HL-60 (cell line): ENCODE measurements around the gene ARFGAP1.

Experiments
- DNase-seq, 2 experiments: peaks; one replicate each; pipeline ENCODE4 v3.0.0-alpha.2; 2010 to 2020; ENCODE audit warnings: low read depth in 1 of 2, low spot score in 1 of 2
- H3K27ac ChIP-seq: fragments of 250-450 bp; sonication (Bioruptor Pico); replicated peaks from 2 replicates; pipeline ENCODE4 v1.5.1; 2020; ENCODE audit warnings: mild to moderate bottlenecking, moderate library complexity
- H3K27me3 ChIP-seq: fragments of 250-450 bp; sonication (Bioruptor Pico); 2 replicates; pipeline ENCODE4 v1.5.1; 2021; ENCODE audit warnings: mild to moderate bottlenecking, moderate library complexity; ENCODE audit not compliant: insufficient read depth, poor library complexity, severe bottlenecking
- H3K4me3 ChIP-seq: replicated peaks from 2 replicates; pipeline ENCODE4 v1.5.1; 2011; ENCODE audit warnings: mild to moderate bottlenecking, control low read depth, low read length; ENCODE audit not compliant: insufficient read depth
- GABPA ChIP-seq: IDR thresholded peaks from 2 replicates; pipeline ENCODE4 v1.6.1; 2012; ENCODE audit warnings: low read depth
- POLR2AphosphoS5 ChIP-seq: IDR thresholded peaks from 2 replicates; pipeline ENCODE4 v1.6.1; 2012; ENCODE audit warnings: low read depth
- SPI1 ChIP-seq: IDR thresholded peaks from 2 replicates; pipeline ENCODE4 v1.6.1; 2012; ENCODE audit warnings: low read depth, mild to moderate bottlenecking, borderline replicate concordance
- TF ChIP-seq, protein P1 (sequence below): IDR thresholded peaks from one replicate; pipeline ENCODE4 v1.5.1; 2011; ENCODE audit warnings: low read length, control low read depth, inconsistent platforms; ENCODE audit not compliant: insufficient read depth
- TF ChIP-seq, protein P2 (sequence below): IDR thresholded peaks from 2 replicates; pipeline ENCODE4 v1.6.1; 2012; ENCODE audit warnings: low read depth; ENCODE audit not compliant: insufficient replicate concordance

ARFGAP1 gene

DNA sequence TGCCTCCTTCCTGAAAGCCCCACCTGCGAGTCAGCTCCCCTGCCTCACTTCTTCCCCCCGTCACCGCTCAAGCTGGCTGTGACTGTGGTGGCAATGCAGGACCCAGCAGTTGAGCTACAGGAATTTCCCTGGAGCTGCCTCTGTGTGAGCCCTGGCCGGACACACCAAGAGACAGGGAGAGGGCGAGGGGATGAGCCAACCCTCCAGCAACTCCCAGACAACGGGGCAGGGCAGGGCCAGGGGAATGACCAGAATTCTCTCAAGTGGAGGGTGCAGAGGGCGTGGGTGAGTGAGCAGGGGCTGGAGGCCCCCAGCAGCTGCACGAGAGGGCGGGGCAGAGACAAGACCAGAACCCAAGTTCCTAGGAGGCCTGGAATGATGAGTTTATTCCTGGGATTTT is 4.9 kb upstream of the ARFGAP1 start:
- Histone ChIP-seq H3K27me3 (peaks cover 14% of the 10 kb centered on the region), H3K27ac (no peak overlapping the region), H3K4me3 (no peak overlapping the region)
- DNase-seq, result no peak
- TF ChIP-seq, protein P1, sequence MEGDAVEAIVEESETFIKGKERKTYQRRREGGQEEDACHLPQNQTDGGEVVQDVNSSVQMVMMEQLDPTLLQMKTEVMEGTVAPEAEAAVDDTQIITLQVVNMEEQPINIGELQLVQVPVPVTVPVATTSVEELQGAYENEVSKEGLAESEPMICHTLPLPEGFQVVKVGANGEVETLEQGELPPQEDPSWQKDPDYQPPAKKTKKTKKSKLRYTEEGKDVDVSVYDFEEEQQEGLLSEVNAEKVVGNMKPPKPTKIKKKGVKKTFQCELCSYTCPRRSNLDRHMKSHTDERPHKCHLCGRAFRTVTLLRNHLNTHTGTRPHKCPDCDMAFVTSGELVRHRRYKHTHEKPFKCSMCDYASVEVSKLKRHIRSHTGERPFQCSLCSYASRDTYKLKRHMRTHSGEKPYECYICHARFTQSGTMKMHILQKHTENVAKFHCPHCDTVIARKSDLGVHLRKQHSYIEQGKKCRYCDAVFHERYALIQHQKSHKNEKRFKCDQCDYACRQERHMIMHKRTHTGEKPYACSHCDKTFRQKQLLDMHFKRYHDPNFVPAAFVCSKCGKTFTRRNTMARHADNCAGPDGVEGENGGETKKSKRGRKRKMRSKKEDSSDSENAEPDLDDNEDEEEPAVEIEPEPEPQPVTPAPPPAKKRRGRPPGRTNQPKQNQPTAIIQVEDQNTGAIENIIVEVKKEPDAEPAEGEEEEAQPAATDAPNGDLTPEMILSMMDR, result no peak
- no peak for TF ChIP-seq POLR2AphosphoS5
- no peak for TF ChIP-seq SPI1
- TF ChIP-seq, protein P2, sequence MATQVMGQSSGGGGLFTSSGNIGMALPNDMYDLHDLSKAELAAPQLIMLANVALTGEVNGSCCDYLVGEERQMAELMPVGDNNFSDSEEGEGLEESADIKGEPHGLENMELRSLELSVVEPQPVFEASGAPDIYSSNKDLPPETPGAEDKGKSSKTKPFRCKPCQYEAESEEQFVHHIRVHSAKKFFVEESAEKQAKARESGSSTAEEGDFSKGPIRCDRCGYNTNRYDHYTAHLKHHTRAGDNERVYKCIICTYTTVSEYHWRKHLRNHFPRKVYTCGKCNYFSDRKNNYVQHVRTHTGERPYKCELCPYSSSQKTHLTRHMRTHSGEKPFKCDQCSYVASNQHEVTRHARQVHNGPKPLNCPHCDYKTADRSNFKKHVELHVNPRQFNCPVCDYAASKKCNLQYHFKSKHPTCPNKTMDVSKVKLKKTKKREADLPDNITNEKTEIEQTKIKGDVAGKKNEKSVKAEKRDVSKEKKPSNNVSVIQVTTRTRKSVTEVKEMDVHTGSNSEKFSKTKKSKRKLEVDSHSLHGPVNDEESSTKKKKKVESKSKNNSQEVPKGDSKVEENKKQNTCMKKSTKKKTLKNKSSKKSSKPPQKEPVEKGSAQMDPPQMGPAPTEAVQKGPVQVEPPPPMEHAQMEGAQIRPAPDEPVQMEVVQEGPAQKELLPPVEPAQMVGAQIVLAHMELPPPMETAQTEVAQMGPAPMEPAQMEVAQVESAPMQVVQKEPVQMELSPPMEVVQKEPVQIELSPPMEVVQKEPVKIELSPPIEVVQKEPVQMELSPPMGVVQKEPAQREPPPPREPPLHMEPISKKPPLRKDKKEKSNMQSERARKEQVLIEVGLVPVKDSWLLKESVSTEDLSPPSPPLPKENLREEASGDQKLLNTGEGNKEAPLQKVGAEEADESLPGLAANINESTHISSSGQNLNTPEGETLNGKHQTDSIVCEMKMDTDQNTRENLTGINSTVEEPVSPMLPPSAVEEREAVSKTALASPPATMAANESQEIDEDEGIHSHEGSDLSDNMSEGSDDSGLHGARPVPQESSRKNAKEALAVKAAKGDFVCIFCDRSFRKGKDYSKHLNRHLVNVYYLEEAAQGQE, result no peak
- no peak for TF ChIP-seq GABPA

DNA sequence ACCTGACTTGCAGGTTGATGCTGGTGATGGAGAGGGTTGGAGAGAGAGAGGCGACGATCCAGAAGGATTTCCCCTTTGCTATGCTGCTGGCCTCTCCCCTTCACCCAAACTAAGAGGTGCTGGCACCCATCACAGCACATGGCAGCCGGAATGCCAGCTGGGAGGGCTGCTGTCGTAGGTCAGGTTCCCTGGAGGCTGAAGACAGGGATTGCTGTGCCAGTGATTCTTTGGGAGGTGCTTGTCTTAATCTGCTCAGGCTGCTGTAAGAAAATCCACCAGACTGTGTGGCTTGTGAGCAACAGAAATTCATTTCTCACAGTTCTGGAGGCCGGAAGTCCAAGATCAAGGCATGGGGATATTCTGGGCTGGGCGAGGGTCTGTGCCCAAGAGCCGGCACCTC is 4.4 kb upstream of the ARFGAP1 start:
- no peak for DNase-seq
- TF ChIP-seq, protein P2, result no peak
- TF ChIP-seq SPI1 (no peak), POLR2AphosphoS5 (no peak)
- H3K4me3 ChIP-seq, result no peak overlapping the region
- peaks cover 9% of the 10 kb centered on the region for H3K27me3 ChIP-seq
- no peak overlapping the region for H3K27ac ChIP-seq

DNA sequence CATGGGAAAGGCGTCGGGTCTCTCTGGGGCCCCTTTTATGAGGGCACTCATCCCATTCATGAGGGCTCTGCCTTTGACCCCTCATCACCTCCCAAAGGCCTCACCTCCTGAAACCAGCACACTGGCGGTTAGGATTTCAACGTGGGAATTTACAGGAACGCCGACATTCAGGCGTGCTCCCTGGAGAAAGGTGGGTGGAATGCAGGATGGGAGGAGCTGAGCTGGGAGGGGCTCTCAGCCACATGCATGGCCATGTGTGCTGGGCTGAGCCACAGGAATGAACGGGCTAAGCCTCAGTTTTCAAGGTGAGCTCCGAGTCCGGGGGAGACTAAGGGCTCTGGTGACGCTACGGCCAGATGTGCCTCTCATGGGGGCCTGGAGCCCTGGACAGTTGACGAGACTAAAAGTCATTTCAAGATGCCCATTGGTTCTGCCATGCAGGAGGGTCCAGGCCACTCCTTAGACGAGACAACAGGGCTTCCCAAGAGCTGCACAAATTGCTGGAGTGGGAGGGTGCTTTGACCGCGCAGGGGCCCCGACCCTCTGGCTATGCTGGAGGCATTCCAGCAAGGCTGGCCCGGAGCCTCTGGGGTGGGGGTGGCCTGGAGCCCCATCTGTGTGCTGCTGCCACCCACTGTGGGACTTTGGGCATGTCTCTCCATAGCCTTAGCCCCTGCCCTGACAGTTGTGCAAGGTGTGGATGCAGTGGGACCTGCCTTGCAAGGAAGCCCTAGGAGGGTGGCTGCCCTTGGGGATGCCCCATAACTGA is 3.8 kb upstream of the ARFGAP1 start:
- Histone ChIP-seq H3K27ac (no peak overlapping the region), H3K27me3 (peaks cover 7% of the 10 kb centered on the region), H3K4me3 (no peak overlapping the region)
- TF ChIP-seq SPI1 (no peak), POLR2AphosphoS5 (no peak), GABPA (no peak)
- TF ChIP-seq, protein P1, result no peak
- TF ChIP-seq, protein P2, result no peak
- no peak for DNase-seq
